ENCODE data around the gene CENPF. TPM values are rescaled to one million over a fixed set of nuclear protein-coding genes. Genes with fewer than 3 reads are reported as not detected.

The CENPF gene
- total and polyA plus RNA-seq, 8 donors = 0.15 to 43.2 (median 6.8) TPM

DNA sequence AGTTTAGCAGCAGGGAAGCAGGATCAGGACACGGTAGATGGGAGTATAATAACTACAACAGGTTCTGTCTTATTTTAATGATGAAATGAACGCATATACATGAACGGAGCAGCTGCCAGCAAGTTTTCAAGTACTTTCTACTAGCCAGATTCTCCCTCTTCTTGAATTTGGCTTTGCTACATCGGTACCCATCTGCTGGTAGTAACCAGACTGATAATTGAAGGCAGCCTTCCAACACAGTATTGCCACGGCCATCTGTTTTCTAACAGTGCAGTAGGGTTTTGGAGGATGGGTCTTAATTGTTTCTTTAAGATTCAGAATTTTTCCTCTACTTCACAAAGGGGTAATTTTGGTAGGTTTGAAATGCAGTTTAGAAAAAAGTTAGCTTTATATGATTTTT, 33.4 kb downstream of the CENPF start:
- Histone ChIP-seq H3K27ac (no peak overlapping the region), H3K36me3 (peaks cover 0 to 10% (median 0%) of the 10 kb centered on the region in 4 donors), H3K9me3 (no peaks in the 10 kb centered on the region), H3K27me3 (no peaks in the 10 kb centered on the region), H3K4me1 (peaks cover 0 to 6% (median 0%) of the 10 kb centered on the region in 4 donors), H3K4me3 (no peak overlapping the region)
- TF ChIP-seq POLR2A (IDR thresholded peaks at IDR 0.05) (no peak), EP300 (IDR thresholded peaks at IDR 0.05) (no peak), POLR2AphosphoS5 (IDR thresholded peaks at IDR 0.05) (no peak), CTCF (IDR thresholded peaks at IDR 0.05) (no peak)
- peak in 1 of 2 donors; percentile 23 for DNase-seq
- intact Hi-C loops (cut with DNase I; ENCODE audit: low total_unique reads) = loop anchor here (10.0 kb wide), 2 partner anchors 422 to 888 kb away; no protein-coding TSS in a partner anchor
- WGBS, 5 donors = 85 to 93% (median 90%) methylated on average over 5 of the region's 5 CpGs

GRCh38 chr1:214637125-214637524, 34.1 kb downstream of the CENPF start:
- DNase-seq = no peak
- Histone ChIP-seq H3K27ac (no peak overlapping the region), H3K36me3 (peaks cover 0 to 10% (median 0%) of the 10 kb centered on the region in 4 donors), H3K9me3 (no peaks in the 10 kb centered on the region), H3K4me1 (peaks cover 0 to 6% (median 0%) of the 10 kb centered on the region in 4 donors), H3K4me3 (no peak overlapping the region), H3K27me3 (no peaks in the 10 kb centered on the region)
- intact Hi-C loops (cut with DNase I; ENCODE audit: low total_unique reads) = loop anchor here (10.0 kb wide), 2 partner anchors 422 to 888 kb away; no protein-coding TSS in a partner anchor
- TF ChIP-seq EP300 (IDR thresholded peaks at IDR 0.05) = no peak
- no peak for TF ChIP-seq CTCF (IDR thresholded peaks at IDR 0.05)
- no peak for TF ChIP-seq POLR2A (IDR thresholded peaks at IDR 0.05)
- TF ChIP-seq POLR2AphosphoS5 (IDR thresholded peaks at IDR 0.05) = no peak

DNA sequence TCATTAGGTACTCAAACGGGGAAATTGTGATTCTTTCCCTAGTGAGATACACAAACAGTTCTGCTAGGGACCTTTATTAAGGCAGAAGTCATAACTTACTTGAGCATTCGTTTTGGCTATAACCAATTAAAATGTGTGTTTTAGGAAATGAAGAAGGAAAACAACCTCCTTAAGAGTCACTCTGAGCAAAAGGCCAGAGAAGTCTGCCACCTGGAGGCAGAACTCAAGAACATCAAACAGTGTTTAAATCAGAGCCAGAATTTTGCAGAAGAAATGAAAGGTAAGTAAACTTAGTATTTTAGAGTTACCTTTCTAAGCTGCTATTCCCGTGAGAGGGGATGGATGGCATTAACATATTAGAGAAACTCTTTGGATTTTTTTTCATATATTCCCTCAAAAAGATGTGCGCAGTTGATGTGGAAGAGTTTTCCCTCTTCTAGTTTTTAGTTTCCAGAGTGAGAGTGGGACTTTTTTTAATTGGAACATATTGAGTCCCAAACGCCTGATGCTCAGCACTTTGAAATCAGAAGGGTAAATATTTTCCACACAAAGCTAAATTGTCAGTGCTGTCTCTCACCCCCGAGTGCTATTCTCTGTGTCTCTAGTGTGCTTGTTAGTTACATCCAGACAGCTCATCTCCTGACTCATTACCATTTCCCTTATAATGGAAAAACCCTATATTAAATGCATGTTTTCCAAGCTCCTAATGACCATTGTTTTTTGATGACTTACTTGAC, 34.9 kb downstream of the CENPF start:
- H3K4me1 ChIP-seq = peaks cover 0 to 6% (median 0%) of the 10 kb centered on the region in 4 donors
- peak in 1 of 2 donors; percentile 73 for DNase-seq
- H3K27me3 ChIP-seq = no peaks in the 10 kb centered on the region
- intact Hi-C loops (cut with DNase I; ENCODE audit: low total_unique reads) = loop anchor here (10.0 kb wide), 2 partner anchors 423 to 887 kb away; no protein-coding TSS in a partner anchor
- 52 to 67% (median 60%) methylated on average over 6 of the region's 6 CpGs for WGBS, 5 donors
- no peak overlapping the region for H3K27ac ChIP-seq
- peaks cover 0 to 10% (median 0%) of the 10 kb centered on the region in 4 donors for H3K36me3 ChIP-seq
- H3K4me3 ChIP-seq = no peak overlapping the region
- TF ChIP-seq POLR2AphosphoS5 (IDR thresholded peaks at IDR 0.05) (no peak), CTCF (IDR thresholded peaks at IDR 0.05) (peak in 4 of 7 experiments; percentile 25 to 55 (median 50)), EP300 (IDR thresholded peaks at IDR 0.05) (no peak)
- H3K9me3 ChIP-seq = no peaks in the 10 kb centered on the region

DNA sequence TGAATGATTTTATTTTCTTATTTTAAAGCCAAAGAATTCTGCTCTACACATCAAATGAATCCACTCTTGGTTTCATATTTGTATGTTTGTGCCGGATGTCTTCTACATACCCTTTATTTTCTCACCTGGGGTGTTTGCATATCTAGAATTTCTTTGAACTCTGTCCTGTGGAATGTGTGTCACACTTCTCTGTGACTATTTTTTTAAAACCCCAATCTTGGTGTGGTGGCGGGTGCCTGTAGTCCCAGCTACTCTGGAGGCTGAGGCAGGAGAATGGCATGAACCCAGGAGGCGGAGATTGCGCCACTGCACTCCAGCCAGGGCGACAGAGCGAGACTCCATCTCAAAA, 35.4 kb downstream of the CENPF start:
- intact Hi-C loops (cut with DNase I; ENCODE audit: low total_unique reads) = loop anchor here (10.0 kb wide), 2 partner anchors 424 to 886 kb away; no protein-coding TSS in a partner anchor
- WGBS, 5 donors = 88 to 98% (median 96%) methylated on average over 6 of the region's 6 CpGs
- H3K36me3 ChIP-seq = peaks cover 0 to 10% (median 0%) of the 10 kb centered on the region in 4 donors
- no peak overlapping the region for H3K4me3 ChIP-seq
- peaks cover 0 to 6% (median 0%) of the 10 kb centered on the region in 4 donors for H3K4me1 ChIP-seq
- H3K27me3 ChIP-seq = no peaks in the 10 kb centered on the region
- no peak overlapping the region for H3K27ac ChIP-seq
- DNase-seq = no peak
- TF ChIP-seq POLR2AphosphoS5 (IDR thresholded peaks at IDR 0.05) (no peak), POLR2A (IDR thresholded peaks at IDR 0.05) (no peak), EP300 (IDR thresholded peaks at IDR 0.05) (no peak), CTCF (IDR thresholded peaks at IDR 0.05) (no peak)
- no peaks in the 10 kb centered on the region for H3K9me3 ChIP-seq
